CD14-positive monocyte (primary cell): ENCODE data around the gene CDH15. TPM values are rescaled to one million over a fixed set of nuclear protein-coding genes. Genes with fewer than 3 reads are reported as not detected.

Experiments used
- DNase-seq, 3 donors: peaks; one replicate each; pipeline ENCODE4 v3.0.0-alpha.2; 2011 to 2022
- H2AFZ ChIP-seq: 2 replicates; pipeline ENCODE4 v1.6.0; 2012; ENCODE audit warnings: mild to moderate bottlenecking, low read depth, low read length, inconsistent platforms; ENCODE audit not compliant: insufficient read depth, poor library complexity, severe bottlenecking
- H3K27ac ChIP-seq, 2 donors: 1 replicate in 1 of 2; 2 replicates in 1 of 2; pipeline ENCODE4 v1.5.1; 2012 to 2013; ENCODE audit warnings: low read length in 2 of 2, control low read depth in 1 of 2, inconsistent platforms in 1 of 2, low read depth in 1 of 2, mild to moderate bottlenecking in 1 of 2
- H3K27me3 ChIP-seq, 2 donors: one replicate each; pipeline versions ENCODE4 v1.6.0 to v1.6.1; 2011 to 2013; ENCODE audit warnings: low read length in 2 of 2; ENCODE audit not compliant: control insufficient read depth in 2 of 2, insufficient read depth in 2 of 2
- H3K36me3 ChIP-seq, 2 donors: replicated peaks in 1 of 2; 1 replicate in 1 of 2; 2 replicates in 1 of 2; pipeline versions ENCODE4 v1.5.1 to v1.6.1; 2012 to 2013; ENCODE audit warnings: low read length in 2 of 2, control low read depth in 1 of 2, inconsistent platforms in 1 of 2, mild to moderate bottlenecking in 1 of 2; ENCODE audit not compliant: insufficient read depth in 2 of 2, control insufficient read depth in 1 of 2
- H3K4me1 ChIP-seq, 2 donors: 1 replicate in 1 of 2; 2 replicates in 1 of 2; pipeline versions ENCODE4 v1.5.1 to v1.6.1; 2012 to 2013; ENCODE audit warnings: low read length in 2 of 2, control low read depth in 1 of 2, inconsistent platforms in 1 of 2, mild to moderate bottlenecking in 1 of 2, moderate library complexity in 1 of 2; ENCODE audit not compliant: insufficient read depth in 2 of 2, control insufficient read depth in 1 of 2
- H3K4me2 ChIP-seq: replicated peaks from 2 replicates; pipeline ENCODE3; 2012; ENCODE audit warnings: low read length, moderate library complexity, mild to moderate bottlenecking; ENCODE audit not compliant: poor library complexity, severe bottlenecking; ENCODE audit errors: extremely low read depth
- H3K4me3 ChIP-seq, 3 experiments: fragments of 200-600 bp in 1 of 3; sonication (generic) in 1 of 3; replicated peaks in 1 of 3; 1 replicate in 2 of 3; 2 replicates in 1 of 3; pipeline ENCODE4 v1.5.1; 2011 to 2013; ENCODE audit warnings: low read length in 3 of 3, mild to moderate bottlenecking in 3 of 3, control low read depth in 2 of 3, low read depth in 2 of 3, inconsistent platforms in 1 of 3, moderate library complexity in 1 of 3
- H3K79me2 ChIP-seq: 2 replicates; pipeline ENCODE4 v1.6.0; 2012; ENCODE audit warnings: mild to moderate bottlenecking, control low read depth, inconsistent platforms, low read length, moderate library complexity; ENCODE audit not compliant: insufficient read depth
- H3K9ac ChIP-seq: 2 replicates; pipeline ENCODE4 v1.6.0; 2017; ENCODE audit warnings: low read length, mild to moderate bottlenecking; ENCODE audit not compliant: insufficient read depth, poor library complexity, severe bottlenecking
- H3K9me3 ChIP-seq, 2 donors: replicated peaks in 1 of 2; 1 replicate in 1 of 2; 2 replicates in 1 of 2; pipeline versions ENCODE4 v1.5.1 to v1.6.1; 2012 to 2013; ENCODE audit warnings: low read length in 2 of 2, control low read depth in 1 of 2; ENCODE audit not compliant: control insufficient read depth in 1 of 2, insufficient read depth in 1 of 2
- H4K20me1 ChIP-seq: 2 replicates; pipeline ENCODE4 v1.6.0; 2012; ENCODE audit warnings: mild to moderate bottlenecking, low read length, control low read depth, moderate library complexity; ENCODE audit not compliant: insufficient read depth
- H3K27ac Mint-ChIP-seq, 7 donors: one replicate each; pipeline ENCODE4 v1.8.0; 2020; ENCODE audit warnings: mild to moderate bottlenecking in 7 of 7, mixed read lengths in 7 of 7, moderate library complexity in 6 of 7, inconsistent platforms in 2 of 7
- H3K27me3 Mint-ChIP-seq, 3 donors: one replicate each; pipeline ENCODE4 v1.8.0; 2021 to 2022; ENCODE audit warnings: low read depth in 3 of 3, mild to moderate bottlenecking in 3 of 3, mixed read lengths in 3 of 3, moderate library complexity in 3 of 3, inconsistent platforms in 1 of 3
- H3K36me3 Mint-ChIP-seq, 2 donors: one replicate each; pipeline ENCODE4 v1.8.0; 2020; ENCODE audit warnings: mixed read lengths in 2 of 2, inconsistent platforms in 1 of 2, mild to moderate bottlenecking in 1 of 2
- H3K4me1 Mint-ChIP-seq: one replicate; pipeline ENCODE4 v1.8.0; 2020; ENCODE audit warnings: mild to moderate bottlenecking, mixed read lengths
- H3K4me3 Mint-ChIP-seq, 2 donors: one replicate each; pipeline ENCODE4 v1.8.0; 2020; ENCODE audit warnings: mild to moderate bottlenecking in 2 of 2, mixed read lengths in 2 of 2, moderate library complexity in 1 of 2
- H3K9me3 Mint-ChIP-seq, 7 donors: one replicate each; pipeline ENCODE4 v1.8.0; 2020 to 2022; ENCODE audit warnings: mixed read lengths in 7 of 7, mild to moderate bottlenecking in 6 of 7, moderate library complexity in 6 of 7, inconsistent platforms in 2 of 7
- WGBS: methylation state at CpG from one replicate; pipeline ENCODE4 v1.1.5; 2013; ENCODE audit warnings: missing lambda C conversion rate; ENCODE audit not compliant: insufficient coverage; 5-methylcytosine and 5-hydroxymethylcytosine counted together
- intact Hi-C, 2 donors: fragments of 100-400 bp; cut with micrococcal nuclease; formaldehyde crosslinking; loops; one replicate each; pipeline versions ENCODE4 v1.15.0 to v1.15.1; 2023
- polyA plus RNA-seq, 3 donors: library from polyadenylated mRNA; depleted of rRNA in 1 of 3; unstranded in 2 of 3; stranded (reverse) in 1 of 3; fragments of 300-500 nt in 2 of 3; fragments of >200 nt in 1 of 3; fragmentation: Illumina TruSeq in 2 of 3; gene quantifications; 1 replicate in 2 of 3; 2 replicates in 1 of 3; pipeline ENCODE4 v1.2.3, GENCODE V29; 2012 to 2021
- TF ChIP-seq, protein P1 (sequence below): fragments of 200-600 bp; IDR thresholded peaks from one replicate; pipeline ENCODE4 v1.8.0; 2022; ENCODE audit warnings: antibody characterized with exemption, mild to moderate bottlenecking

CDH15 gene
- polyA plus RNA-seq, 3 donors: not detected

DNA sequence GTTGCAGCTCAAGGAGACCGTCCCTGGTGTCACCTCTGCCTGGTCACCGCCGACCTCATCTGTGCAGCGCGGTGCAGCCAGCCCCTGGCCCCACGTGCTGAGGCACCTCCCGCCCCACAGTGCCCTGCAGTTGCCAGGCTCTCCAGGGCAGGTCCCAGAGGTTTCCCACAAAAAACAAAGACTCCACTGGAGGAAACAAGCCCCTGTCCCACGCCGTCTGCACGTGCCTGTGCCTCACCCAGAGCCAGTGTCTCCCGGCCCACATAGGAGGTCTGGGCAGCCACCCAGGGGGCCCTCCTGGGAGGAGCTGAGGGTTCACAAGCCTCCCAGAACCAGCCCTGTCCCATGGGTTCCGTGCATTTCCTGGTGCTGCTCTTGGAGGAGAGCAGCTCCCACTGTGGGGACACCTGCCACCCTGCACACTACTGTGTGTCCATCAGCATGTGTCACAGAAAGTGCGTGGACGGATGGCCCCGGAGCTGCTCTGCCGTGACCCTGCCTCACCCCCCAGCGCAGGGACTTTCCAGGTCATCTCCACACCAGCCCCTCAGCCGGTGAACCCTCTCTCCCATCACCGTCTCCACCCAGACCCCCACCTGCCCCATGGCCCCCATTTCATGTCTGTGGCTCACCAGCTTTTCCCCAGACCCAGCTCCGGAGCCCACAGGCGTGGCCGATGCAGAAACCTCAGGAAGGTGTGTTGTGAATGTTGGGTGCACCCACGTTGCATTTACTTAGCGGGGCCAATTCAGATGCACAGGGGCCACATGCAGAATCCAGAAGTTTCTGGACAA lies 17.0 kb upstream of the CDH15 start:
- peaks cover 21 to 31% of the 10 kb centered on the region in 2 donors for H3K36me3 ChIP-seq
- no peaks in the 10 kb centered on the region for H4K20me1 ChIP-seq
- DNase-seq: no peak
- H3K4me2 ChIP-seq: no peak overlapping the region
- peaks cover 0 to 6% of the 10 kb centered on the region in 2 donors for H3K27me3 ChIP-seq
- no peak overlapping the region for H2AFZ ChIP-seq
- Mint-ChIP-seq H3K36me3 (peaks cover 27 to 31% of the 10 kb centered on the region in 2 donors), H3K4me1 (peaks cover 10% of the 10 kb centered on the region), H3K9me3 (peaks cover 0 to 9% (median 2%) of the 10 kb centered on the region in 7 donors), H3K4me3 (no peak overlapping the region), H3K27me3 (peaks cover 6 to 27% (median 14%) of the 10 kb centered on the region in 3 donors), H3K27ac (no peak overlapping the region)
- H3K9ac ChIP-seq: no peak overlapping the region
- no peak overlapping the region for H3K27ac ChIP-seq
- WGBS: 75% methylated on average over 17 of the region's 24 CpGs
- no peak overlapping the region for H3K4me3 ChIP-seq
- no peaks in the 10 kb centered on the region for H3K79me2 ChIP-seq
- no peaks in the 10 kb centered on the region for H3K4me1 ChIP-seq
- H3K9me3 ChIP-seq: peaks cover 0 to under 1% of the 10 kb centered on the region in 2 donors
- intact Hi-C loops: no loop called here
- TF ChIP-seq, protein P1, sequence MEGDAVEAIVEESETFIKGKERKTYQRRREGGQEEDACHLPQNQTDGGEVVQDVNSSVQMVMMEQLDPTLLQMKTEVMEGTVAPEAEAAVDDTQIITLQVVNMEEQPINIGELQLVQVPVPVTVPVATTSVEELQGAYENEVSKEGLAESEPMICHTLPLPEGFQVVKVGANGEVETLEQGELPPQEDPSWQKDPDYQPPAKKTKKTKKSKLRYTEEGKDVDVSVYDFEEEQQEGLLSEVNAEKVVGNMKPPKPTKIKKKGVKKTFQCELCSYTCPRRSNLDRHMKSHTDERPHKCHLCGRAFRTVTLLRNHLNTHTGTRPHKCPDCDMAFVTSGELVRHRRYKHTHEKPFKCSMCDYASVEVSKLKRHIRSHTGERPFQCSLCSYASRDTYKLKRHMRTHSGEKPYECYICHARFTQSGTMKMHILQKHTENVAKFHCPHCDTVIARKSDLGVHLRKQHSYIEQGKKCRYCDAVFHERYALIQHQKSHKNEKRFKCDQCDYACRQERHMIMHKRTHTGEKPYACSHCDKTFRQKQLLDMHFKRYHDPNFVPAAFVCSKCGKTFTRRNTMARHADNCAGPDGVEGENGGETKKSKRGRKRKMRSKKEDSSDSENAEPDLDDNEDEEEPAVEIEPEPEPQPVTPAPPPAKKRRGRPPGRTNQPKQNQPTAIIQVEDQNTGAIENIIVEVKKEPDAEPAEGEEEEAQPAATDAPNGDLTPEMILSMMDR: no peak

GRCh38 chr16:89155184-89155679 lies 16.3 kb upstream of the CDH15 start:
- 51% methylated on average over 18 of the region's 19 CpGs for WGBS
- peaks cover 6 to 27% (median 14%) of the 10 kb centered on the region in 3 donors for H3K27me3 Mint-ChIP-seq
- intact Hi-C loops: no loop called here

More at GRCh38 chr16:89155184-89155679, 16.3 kb upstream of the CDH15 start:
- Mint-ChIP-seq H3K36me3 (peaks cover 21 to 25% of the 10 kb centered on the region in 2 donors), H3K9me3 (peaks cover 0 to 7% (median 2%) of the 10 kb centered on the region in 7 donors), H3K4me1 (peaks cover 10% of the 10 kb centered on the region), H3K27ac (no peak overlapping the region), H3K4me3 (no peak overlapping the region)
- Histone ChIP-seq H3K4me3 (no peak overlapping the region), H3K27me3 (peaks cover 0 to 6% of the 10 kb centered on the region in 2 donors), H3K9me3 (no peaks in the 10 kb centered on the region), H3K27ac (no peak overlapping the region), H4K20me1 (no peaks in the 10 kb centered on the region), H3K36me3 (peaks cover 16 to 25% of the 10 kb centered on the region in 2 donors), H3K4me2 (no peak overlapping the region), H3K4me1 (no peaks in the 10 kb centered on the region), H3K79me2 (no peaks in the 10 kb centered on the region), H2AFZ (no peak overlapping the region), H3K9ac (no peak overlapping the region)
- TF ChIP-seq, protein P1: no peak
- no peak for DNase-seq
